Activated B cell treated with CpG ODN at 0.5 μM for 24 hours (primary cell): ENCODE data around the gene GZF1. TPM values are rescaled to one million over a fixed set of nuclear protein-coding genes. Genes with fewer than 3 reads are reported as not detected.

Experiments used
- ATAC-seq: fragments of 200-7000 bp; cut with Tn5 transposase; one replicate; pipeline ENCODE4 v1.10.0; 2021; ENCODE audit warnings: low read depth, mild to moderate bottlenecking, moderate library complexity
- CTCF ChIA-PET: fragments of 350-600 bp; sonication (Branson Sonifier 250); formaldehyde crosslinking; loops from one replicate; lab custom pipeline; 2021; ENCODE audit warnings: antibody characterized with exemption; lab: Charles Lee
- POLR2A ChIA-PET: fragments of 350-600 bp; sonication (Branson Sonifier 250); formaldehyde crosslinking; loops from one replicate; lab custom pipeline; 2021; ENCODE audit warnings: antibody characterized with exemption; lab: Charles Lee
- DNase-seq: peaks from one replicate; pipeline ENCODE4 v3.0.0; 2022
- H3K27ac Mint-ChIP-seq: one replicate; pipeline ENCODE4 v1.8.0; 2020; ENCODE audit warnings: mixed read lengths
- H3K27me3 Mint-ChIP-seq: one replicate; pipeline ENCODE4 v1.8.0; 2021; ENCODE audit warnings: mixed read lengths
- H3K36me3 Mint-ChIP-seq: one replicate; pipeline ENCODE4 v1.8.0; 2021; ENCODE audit warnings: low read depth, mixed read lengths
- H3K4me1 Mint-ChIP-seq: one replicate; pipeline ENCODE4 v1.8.0; 2021; ENCODE audit warnings: mixed read lengths
- H3K4me3 Mint-ChIP-seq: one replicate; pipeline ENCODE4 v1.8.0; 2020; ENCODE audit warnings: mild to moderate bottlenecking, mixed read lengths
- H3K9me3 Mint-ChIP-seq: one replicate; pipeline ENCODE4 v1.8.0; 2020; ENCODE audit warnings: mixed read lengths
- intact Hi-C: fragments of 100-400 bp; cut with micrococcal nuclease; formaldehyde crosslinking; loops from one replicate; pipeline ENCODE4 v1.15.1; 2024
- total RNA-seq: library from RNA; stranded (reverse); gene quantifications from 2 replicates; pipeline ENCODE4 v1.2.3, GENCODE V29; 2022
- TF ChIP-seq, protein P1 (sequence below): fragments of 200-600 bp; IDR thresholded peaks from one replicate; pipeline ENCODE4 v1.8.0; 2022; ENCODE audit warnings: antibody characterized with exemption, mild to moderate bottlenecking

The GZF1 gene
- total RNA-seq, 1 donor from 2014 or later, result 13.3 TPM

DNA sequence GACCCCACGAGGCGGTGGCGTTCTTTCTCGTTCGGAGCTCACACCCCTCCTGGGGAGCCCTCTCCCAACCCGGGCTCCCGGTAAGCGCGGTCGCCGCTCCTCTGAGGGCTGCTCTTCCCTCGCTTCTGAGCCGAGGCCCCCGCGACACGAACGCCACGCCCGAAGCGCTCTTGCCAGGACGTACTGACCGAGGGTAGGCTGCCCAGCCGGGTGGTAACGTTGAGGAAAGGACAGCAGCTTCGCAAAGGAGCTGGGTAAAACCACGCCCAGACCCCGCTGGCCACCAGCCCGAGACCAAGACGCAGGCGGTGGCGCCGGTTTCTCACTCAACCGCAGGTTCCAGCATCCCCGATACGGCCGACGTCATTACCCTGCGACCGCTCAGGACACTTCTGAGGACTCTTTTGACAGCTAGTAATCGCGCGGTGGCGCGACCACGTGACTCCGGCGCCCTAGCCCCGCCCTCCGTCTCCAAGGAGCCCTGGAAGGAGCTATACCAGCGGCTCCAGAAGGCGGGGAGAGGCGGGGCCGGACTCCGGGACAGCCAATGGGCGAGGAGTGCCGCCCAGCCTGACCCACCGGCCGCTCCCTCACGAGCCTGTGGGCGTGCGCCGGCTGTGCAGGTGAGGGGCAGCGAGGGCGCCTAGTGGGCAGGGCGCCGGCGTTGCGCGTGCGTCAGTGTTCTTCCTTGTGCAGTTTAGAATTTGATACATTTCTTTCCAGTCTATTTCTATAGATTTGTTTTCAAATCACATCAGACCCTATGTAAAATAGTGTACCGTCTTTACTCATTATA, 4.0 kb upstream of the GZF1 start:
- Mint-ChIP-seq H3K9me3 (no peaks in the 10 kb centered on the region), H3K4me1 (peaks cover 29% of the 10 kb centered on the region), H3K36me3 (peaks cover 33% of the 10 kb centered on the region), H3K27me3 (no peaks in the 10 kb centered on the region), H3K4me3 (peak overlapping the region; percentile 90), H3K27ac (peak overlapping the region; percentile 94)
- DNase-seq, result peak; percentile 100
- peak; percentile 80 for ATAC-seq
- ChIA-PET POLR2A (interaction anchor here (0.7 to 7.3 kb wide), 6 partner anchors 8 to 1704 kb away, joined by 3 to 140 read pairs (median 6); partner anchors contain the start of genes NAPB and NXT1), CTCF (interaction anchor here (1.2 to 3.8 kb wide), 2 partner anchors 8 to 63 kb away, joined by 6 to 26 read pairs; partner anchors contain the start of genes NAPB and NXT1)
- TF ChIP-seq, protein P1, sequence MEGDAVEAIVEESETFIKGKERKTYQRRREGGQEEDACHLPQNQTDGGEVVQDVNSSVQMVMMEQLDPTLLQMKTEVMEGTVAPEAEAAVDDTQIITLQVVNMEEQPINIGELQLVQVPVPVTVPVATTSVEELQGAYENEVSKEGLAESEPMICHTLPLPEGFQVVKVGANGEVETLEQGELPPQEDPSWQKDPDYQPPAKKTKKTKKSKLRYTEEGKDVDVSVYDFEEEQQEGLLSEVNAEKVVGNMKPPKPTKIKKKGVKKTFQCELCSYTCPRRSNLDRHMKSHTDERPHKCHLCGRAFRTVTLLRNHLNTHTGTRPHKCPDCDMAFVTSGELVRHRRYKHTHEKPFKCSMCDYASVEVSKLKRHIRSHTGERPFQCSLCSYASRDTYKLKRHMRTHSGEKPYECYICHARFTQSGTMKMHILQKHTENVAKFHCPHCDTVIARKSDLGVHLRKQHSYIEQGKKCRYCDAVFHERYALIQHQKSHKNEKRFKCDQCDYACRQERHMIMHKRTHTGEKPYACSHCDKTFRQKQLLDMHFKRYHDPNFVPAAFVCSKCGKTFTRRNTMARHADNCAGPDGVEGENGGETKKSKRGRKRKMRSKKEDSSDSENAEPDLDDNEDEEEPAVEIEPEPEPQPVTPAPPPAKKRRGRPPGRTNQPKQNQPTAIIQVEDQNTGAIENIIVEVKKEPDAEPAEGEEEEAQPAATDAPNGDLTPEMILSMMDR, result no peak
- intact Hi-C loops, result loop anchor here (1.0 kb wide), 3 partner anchors 8 to 1635 kb away; partner anchors contain the start of genes NAPB and NXT1

DNA sequence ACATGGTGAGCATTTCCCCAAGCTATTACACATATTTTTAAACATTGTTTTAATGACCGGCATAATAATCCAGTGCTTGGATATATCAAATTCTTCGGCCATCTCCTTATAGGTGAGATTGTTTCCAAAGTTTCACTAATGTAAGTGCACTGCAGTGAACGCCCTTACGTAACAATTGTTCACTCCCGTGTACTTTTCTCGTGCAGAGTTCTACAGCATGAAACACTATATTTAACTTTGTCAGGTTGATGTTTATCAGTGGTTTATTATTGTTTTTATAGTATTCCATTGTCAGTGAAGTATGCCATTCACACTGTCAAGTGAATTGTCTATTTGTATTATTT, 3.4 kb upstream of the GZF1 start:
- ATAC-seq (no peak), DNase-seq (no peak)
- Mint-ChIP-seq H3K36me3 (peaks cover 34% of the 10 kb centered on the region), H3K4me1 (peaks cover 35% of the 10 kb centered on the region), H3K9me3 (no peaks in the 10 kb centered on the region), H3K27me3 (no peaks in the 10 kb centered on the region), H3K4me3 (peak overlapping the region; percentile 90), H3K27ac (peak overlapping the region; percentile 94)
- TF ChIP-seq, protein P1, result no peak
- ChIA-PET POLR2A (interaction anchor here (1.1 to 7.3 kb wide), 5 partner anchors 8 to 63 kb away, joined by 5 to 140 read pairs (median 8); partner anchors contain the start of genes NAPB and NXT1), CTCF (interaction anchor here (1.2 to 3.8 kb wide), 2 partner anchors 8 to 63 kb away, joined by 6 to 26 read pairs; partner anchors contain the start of genes NAPB and NXT1)
- intact Hi-C loops, result loop anchor here (1.0 kb wide), 3 partner anchors 8 to 1635 kb away; partner anchors contain the start of genes NAPB and NXT1

DNA sequence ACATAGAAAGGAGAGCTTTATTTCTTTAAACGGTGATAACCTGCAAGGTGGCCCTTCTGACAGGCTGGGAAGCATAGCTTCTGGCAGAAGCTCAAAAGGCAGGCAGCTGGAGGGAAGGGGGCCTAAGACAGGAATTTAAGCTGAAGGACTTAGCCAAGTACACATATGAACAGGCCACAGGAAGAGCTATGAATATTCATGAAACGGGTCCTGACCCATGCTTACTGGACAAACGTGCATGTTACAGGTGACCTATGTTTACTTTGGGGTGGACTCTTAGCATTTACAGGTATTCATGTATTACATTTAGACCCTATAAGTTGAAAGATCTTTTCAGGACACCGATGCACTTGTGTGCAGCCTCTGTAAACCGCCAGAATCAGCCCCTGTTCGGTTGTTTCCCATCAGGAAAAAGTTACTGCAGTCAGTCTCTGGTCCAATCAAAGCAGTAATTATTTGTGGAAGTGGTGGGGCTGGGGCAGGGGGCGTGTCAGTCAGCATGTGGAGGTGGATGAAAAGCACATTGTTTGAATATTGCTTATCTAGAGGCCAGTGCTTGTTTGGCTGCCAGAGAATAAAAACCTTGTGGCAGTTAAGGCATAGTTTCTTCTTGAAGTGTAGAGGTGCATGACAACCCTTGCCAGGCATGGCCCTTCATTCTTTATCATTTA, 2.9 kb upstream of the GZF1 start:
- POLR2A ChIA-PET, result interaction anchor here (1.3 to 7.3 kb wide), 4 partner anchors 9 to 62 kb away, joined by 5 to 140 read pairs (median 10); partner anchors contain the start of genes NAPB and NXT1
- H3K4me3 Mint-ChIP-seq, result no peak overlapping the region
- H3K9me3 Mint-ChIP-seq, result no peaks in the 10 kb centered on the region
- TF ChIP-seq, protein P1, result no peak
- peaks cover 29% of the 10 kb centered on the region for H3K36me3 Mint-ChIP-seq
- intact Hi-C loops, result loop anchor here (1.0 kb wide), 3 partner anchors 9 to 1634 kb away; partner anchors contain the start of genes NAPB and NXT1
- peaks cover 40% of the 10 kb centered on the region for H3K4me1 Mint-ChIP-seq
- DNase-seq, result no peak
- no peak for ATAC-seq
- peak overlapping the region; percentile 94 for H3K27ac Mint-ChIP-seq
- CTCF ChIA-PET, result interaction anchor here (1.2 to 3.8 kb wide), 2 partner anchors 9 to 62 kb away, joined by 6 to 26 read pairs; partner anchors contain the start of genes NAPB and NXT1
- H3K27me3 Mint-ChIP-seq, result no peaks in the 10 kb centered on the region

DNA sequence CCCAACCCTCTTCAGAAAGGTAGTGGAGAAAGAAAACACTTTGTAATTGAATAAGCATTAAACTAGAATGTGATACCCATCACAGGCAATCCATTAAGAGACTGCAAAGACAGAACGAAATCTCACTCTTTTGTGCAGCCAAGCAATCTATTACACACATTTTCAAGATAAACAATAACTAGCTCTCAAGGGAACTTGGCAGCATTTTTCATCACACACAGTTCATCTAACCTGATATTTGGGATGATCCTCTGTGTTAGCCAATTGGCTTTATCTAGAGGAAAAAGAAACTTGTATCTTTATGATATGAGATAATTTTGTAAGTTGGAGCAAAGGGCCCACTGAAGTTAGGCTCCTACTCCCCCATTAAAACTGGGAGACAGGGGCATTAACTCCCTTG, 1.5 kb upstream of the GZF1 start:
- no peaks in the 10 kb centered on the region for H3K27me3 Mint-ChIP-seq
- peak overlapping the region; percentile 83 for H3K4me3 Mint-ChIP-seq
- intact Hi-C loops, result loop anchor here (5.0 kb wide), 1 partner anchor 1697 kb away; the partner anchor contains the start of gene ACSS1
- ChIA-PET CTCF (interaction anchor here (3.8 kb wide), 1 partner anchor 10 kb away, joined by 26 read pairs; the partner anchor contains the start of gene NXT1), POLR2A (interaction anchor here (1.9 to 7.3 kb wide), 2 partner anchors 10 to 11 kb away, joined by 5 to 140 read pairs; partner anchors contain the start of gene NXT1)
- ATAC-seq, result no peak
- H3K4me1 Mint-ChIP-seq, result peaks cover 50% of the 10 kb centered on the region
- TF ChIP-seq, protein P1, result no peak
- H3K27ac Mint-ChIP-seq, result peak overlapping the region; percentile 89
- DNase-seq, result no peak
- H3K36me3 Mint-ChIP-seq, result peaks cover 30% of the 10 kb centered on the region
- no peaks in the 10 kb centered on the region for H3K9me3 Mint-ChIP-seq
